Activated CD8-positive, alpha-beta memory T cell treated with anti-CD3 and anti-CD28 coated beads, Interleukin-2, amount 50 U/mL, for 1 hour (primary cell): ENCODE results near the gene CSF1R.

Experiments used
- DNase-seq: peaks from one replicate; pipeline ENCODE4 v3.0.0-alpha.2; 2020; ENCODE audit errors: extremely low read depth

The CSF1R gene

DNA sequence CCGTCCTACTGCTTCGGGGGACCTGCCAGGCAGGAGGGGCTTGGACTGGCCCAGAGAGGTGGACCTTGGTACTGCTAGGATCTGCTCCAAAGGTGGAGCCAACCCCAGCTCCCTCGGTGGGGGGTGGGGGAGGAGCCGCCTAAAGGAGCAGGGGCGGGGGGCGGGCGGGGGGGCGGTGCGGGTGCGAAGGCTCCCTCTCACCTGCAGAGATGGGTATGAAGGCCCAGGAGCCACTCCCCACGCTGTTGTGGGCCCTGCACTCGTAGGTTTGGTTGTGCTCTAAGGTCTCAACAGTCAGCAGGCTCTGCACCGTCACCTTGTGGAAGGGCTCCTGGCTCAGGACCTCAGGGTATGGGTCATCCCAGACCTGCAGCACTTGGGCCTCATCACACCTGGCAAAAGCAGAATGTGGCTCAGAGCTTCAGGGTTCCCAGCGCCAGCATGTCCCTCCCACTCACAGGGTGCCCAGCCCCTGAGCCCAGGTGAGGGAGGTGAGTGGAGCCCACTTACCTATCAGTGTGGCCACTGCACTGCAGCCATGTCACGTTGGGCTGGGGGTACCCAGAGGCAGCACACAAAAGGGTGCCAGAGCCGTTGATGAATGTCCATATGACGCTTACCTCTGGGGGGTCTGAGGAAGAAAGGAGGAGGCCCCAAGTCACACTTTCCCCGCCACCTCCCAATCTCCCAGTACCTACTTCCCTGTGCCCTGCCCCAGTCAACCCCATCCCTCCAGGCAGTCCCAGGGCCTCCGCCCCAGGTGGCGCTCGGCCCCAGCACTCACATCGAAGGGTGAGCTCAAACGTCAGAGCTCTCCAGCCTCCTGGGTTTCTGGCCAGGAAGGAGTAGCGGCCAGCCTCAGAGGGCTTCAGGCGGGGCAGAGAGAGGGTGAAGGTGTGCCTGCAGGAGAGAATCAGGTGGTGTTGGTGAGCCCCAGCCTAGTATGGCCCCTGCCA is 16.4 kb downstream of the CSF1R start:
- DNase-seq = no peak

DNA sequence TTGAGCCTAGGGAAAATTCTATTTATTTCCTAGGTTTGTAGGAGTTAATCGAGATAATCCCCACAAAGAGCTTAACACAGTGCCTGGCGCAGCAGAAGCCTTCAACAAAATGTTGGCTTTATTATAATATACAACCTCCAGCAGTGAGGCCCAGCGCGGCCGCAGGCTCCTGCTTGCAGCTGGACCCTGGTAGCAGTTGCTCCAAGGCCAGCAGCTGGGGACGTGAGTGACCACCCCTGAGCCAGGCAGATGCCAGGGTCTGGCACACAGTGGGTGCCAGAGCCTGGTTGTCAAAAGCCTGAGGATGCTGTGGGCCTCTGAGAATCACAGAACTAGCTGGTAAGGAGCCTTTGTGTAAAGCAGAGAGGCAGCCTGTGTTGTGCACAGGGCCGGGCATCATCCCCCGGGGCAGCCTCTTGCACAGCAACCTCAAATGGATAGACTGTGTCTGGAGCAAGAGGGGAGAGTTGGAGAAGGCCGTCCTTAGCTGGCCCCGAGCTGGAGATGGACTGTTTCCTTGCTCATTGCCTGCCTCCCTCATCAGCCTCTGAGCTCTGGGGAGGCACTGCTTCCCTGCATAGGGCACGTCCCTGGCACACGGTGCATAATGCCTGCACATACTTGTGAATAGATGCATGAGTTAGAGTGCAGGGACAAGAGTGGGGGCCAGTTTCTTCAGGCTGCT is 17.3 kb downstream of the CSF1R start:
- DNase-seq = no peak

DNA sequence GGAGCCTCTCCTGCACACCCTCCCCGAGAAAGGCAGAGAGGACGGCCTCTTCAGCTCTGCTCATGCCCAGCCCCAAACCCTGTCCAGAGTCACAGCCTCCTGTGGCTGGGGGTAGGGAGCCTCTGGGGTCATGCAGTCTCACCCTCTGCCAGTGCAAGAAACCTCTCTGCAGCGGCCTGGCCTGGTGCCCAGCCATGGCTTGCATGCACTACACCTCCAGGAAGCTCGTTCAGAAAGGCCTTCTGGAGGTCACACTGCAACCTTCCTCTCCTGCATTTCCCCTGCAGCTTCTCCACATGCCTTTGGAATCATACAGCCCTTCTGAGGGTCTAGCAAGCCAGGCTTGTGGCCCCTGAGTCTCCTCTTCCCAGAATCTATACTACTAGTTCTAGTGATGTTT is 17.9 kb downstream of the CSF1R start:
- no peak for DNase-seq

DNA sequence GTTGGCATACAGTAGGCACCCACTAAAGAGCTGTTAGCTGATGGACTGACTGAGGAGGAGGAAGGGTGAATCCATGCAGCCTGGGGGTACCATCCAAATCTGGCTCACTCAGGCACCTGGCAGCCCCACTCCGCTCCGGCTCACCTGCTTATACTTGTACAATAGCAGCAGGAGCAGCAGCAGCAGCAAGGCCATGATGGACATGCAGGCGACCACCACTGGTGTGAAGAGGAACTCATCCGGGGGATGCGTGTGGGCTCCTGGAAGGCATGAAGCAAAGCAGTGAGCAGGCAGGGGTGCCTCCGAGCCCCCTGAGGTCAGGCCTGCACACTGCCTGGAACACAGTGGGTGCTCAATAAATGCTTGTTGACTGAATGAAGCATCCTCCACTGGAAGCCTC is 18.3 kb downstream of the CSF1R start:
- DNase-seq = no peak

DNA sequence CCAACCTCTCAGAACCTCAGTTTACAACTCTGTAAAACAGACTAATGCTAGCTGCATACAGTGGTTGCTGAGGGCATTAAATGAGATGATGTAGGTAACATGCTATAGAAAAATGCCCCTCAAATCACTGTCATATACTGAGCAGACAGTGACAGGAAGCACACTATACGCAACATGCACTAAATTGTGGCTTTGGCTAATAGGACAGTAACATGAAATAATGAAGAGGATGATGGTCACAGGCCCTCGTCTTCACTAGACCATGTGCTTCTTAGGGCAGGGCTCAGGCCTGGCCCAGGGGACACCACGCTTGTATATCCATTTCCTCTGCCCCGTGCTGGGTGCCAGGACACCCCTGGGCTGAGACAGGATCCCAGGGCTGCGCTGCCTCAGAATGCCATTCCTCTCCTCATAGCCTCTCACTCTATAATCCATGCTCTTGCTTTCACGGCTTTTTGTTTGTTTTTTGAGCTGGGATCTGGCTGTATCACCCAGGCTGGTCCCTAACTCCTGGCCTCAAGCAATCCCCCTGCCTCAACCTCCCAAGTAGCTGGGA is 18.9 kb downstream of the CSF1R start:
- DNase-seq = no peak

DNA sequence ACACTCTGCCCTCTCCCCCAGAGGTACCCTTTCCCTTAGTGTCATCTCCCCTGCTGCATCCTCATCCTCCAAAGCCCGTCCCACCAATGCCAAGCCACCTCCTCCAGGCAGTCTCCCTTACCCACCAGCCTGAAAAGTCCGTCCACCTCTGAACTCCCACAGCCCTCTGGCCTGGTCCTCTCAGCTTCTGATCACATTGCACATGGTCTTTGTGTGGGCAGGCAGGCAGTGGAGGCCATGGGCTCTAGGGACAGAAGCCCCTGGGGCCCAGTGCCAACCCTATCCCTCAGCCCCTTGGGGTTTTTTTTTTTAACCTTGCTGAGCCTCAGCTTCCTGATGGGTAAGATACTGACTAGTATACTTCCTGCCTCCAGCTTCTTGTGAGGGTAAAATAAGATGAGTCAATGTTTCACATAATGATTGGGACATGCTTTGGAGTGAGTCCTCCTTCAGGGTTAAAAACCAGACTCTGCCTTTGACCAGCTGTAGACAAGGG is 19.4 kb downstream of the CSF1R start:
- DNase-seq = no peak

DNA sequence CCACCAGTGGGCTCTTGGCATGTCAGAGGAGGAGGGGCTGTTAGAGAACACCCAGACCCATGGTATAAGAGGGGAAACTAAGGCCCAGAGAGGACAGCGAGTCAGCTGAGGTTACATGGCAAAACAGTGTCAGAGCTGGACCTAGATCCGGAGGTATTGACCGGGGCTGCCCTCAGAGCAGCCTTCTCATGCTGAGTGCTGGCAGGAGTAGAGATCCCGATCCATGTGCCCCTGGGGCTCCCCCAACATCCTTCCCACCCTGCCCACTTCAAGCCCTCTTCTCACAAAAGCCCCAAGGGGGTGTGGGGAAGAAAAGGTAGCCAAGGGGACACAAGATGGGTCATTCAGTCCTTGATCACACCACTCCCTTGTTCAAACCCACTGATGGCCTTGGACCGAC is 19.9 kb downstream of the CSF1R start:
- no peak for DNase-seq

GRCh38 chr5:150065886-150066285 is 20.5 kb downstream of the CSF1R start:
- no peak for DNase-seq

GRCh38 chr5:150065346-150065745 is 21.0 kb downstream of the CSF1R start:
- DNase-seq = no peak

DNA sequence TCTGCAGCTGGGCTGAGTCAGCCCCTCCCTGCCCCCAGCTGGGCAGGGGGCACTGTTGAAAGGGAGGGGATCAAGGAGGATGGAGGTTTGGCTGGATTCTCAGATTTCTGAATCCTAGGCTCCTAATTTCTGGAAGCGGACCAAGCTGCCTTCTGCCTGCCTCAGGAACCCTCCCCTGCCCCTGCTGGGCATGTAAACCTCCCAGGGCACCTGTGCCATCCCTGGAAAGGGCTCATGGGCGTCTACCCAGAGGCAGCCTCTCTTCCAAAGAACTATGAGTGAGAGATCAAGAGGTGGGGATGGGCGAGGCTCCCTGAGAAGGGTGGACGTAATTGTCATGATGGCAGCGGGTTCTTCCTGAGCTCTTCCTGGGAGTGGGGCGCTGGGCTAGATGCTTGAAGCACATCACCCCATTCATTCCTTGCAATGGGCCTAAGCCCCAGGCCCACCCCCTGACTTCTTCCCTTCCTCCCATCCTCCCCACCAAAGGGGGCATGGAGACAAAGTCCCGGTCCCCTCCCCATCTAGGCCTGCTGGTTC is 21.6 kb downstream of the CSF1R start:
- no peak for DNase-seq

DNA sequence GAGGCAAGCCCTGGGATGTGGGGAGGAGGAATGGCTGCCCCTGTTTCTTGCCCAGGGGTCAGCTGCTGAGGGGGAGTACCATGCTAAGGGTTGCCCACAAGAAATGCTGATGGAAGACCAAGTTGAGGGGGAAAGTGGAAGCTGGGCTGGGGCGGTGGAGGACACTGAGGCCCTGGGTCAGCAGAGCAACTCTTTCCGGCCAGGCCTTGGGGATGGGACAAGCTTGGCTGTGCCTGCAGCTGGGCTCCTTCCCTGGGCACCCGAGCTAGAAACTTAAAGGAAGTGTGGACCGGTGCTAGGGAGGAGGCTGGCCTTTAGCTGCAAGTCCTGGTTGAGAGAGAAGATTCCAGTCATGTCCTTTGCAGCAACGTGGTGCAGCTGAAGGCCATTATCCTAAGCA is 22.7 kb downstream of the CSF1R start:
- DNase-seq = no peak

DNA sequence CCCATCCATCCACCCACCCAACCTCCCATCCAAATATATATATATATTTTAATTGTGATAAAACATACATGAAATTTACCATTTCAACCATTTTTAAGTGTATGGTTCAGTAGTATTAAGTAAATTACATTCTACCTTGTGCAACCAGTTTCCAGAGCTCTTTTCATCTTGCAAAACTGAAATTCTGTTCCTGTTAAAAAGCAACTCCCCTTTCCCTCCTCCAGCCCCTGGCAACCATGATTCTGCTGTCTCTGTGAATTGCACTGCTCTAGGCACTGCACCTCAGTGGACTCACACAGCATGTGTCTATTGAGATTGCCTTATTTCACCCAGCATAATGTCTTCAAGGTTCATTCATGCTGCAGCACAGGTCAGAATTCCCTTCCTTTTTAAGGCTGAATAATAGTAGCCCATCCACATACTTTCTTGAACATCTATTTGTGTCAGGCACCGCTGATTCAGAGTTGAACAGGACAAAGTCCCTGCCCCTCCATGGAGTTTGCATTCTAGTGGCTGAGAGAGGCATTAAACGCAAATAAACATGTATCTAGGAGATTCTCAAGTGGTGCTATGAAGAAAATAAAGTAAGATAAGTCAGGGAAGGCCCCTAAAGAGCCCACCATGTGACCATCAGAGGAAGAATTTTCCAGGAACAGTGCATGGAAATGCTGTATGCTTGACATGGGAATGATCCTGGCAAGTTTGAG is 24.0 kb downstream of the CSF1R start:
- DNase-seq = no peak

- no peak for DNase-seq
These were observed 24.8 kb downstream of the CSF1R start for GRCh38 chr5:150061538-150061995.

GRCh38 chr5:150060471-150060870 is 25.9 kb downstream of the CSF1R start:
- no peak for DNase-seq

DNA sequence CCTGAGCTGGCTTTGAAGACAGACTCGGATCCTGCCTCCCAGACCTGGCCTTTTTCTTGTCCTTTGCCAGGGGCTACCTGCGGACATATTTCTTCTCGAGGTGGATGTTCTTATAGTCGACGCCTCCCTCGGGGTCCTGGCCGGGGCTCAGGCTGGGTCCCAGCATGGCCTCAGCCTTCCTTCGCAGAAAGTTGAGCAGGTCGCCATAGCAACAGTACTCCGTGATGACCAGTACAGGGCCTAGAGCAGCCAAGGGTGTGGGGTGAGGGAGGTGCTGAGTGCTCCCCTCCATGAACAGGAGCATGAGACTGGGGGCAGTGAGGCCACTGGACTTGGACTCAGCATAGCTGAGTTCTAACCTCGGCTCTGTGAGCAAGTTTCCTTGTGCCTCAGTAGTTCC is 26.7 kb downstream of the CSF1R start:
- DNase-seq = no peak

- no peak for DNase-seq
These were observed 27.8 kb downstream of the CSF1R start for GRCh38 chr5:150058480-150059126.

DNA sequence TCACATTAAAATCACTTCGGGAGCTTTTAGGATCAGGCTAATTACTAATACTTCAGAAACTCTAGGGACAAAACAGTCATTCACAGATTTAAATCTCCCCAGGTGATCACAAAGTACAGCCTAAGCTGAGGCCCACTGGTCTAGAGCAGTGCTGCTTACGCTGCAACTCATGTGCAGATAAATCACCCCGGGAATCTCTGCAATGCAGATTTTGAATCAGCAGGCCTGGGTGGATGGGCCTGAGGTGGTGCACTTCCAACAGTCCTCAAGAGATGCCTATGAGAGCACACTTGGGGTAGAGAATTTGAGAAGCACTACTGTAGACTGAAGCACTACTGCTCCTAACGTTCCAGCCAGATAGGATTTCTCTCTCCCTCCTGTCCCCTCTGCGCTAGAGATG is 28.4 kb downstream of the CSF1R start:
- no peak for DNase-seq

DNA sequence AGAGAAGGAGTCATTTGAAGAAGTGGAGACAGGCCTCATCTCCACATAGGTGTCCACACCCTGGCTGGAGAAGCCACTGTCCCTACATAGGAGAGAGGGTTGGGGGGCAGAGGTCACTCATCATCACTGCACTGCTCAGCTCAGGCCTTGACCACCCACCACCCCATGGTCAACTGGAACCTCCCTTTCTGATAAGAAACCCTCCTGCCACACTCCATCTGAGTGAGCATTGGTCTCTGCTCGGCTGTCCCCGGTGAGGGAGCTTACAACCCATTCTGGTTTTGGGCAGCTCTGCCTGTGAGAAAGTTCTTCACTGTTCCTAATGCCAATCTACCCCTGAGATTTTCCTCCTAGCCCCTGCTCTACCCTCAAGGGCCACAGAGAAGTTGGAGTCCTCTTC is 28.8 kb downstream of the CSF1R start:
- DNase-seq = no peak

GRCh38 chr5:150057052-150057451 is 29.3 kb downstream of the CSF1R start:
- DNase-seq = no peak

GRCh38 chr5:150056075-150056443 is 30.3 kb downstream of the CSF1R start:
- no peak for DNase-seq
